Retinal pigment epithelial cell (primary cell): Measurements from ENCODE around the gene ZNF879.

Source experiments
- DNase-seq: peaks from one replicate; pipeline ENCODE4 v3.0.0-alpha.2; 2010; ENCODE audit warnings: low read depth
- H3K4me3 ChIP-seq: 2 replicates; pipeline ENCODE4 v1.5.1; 2011; ENCODE audit warnings: mild to moderate bottlenecking, low read length, control low read depth, moderate library complexity
- CTCF ChIP-seq: conservative IDR thresholded peaks from 2 replicates; pipeline ENCODE4 v1.5.1; 2011; ENCODE audit warnings: low read depth, low read length, control low read depth, inconsistent platforms

Gene ZNF879

GRCh38 chr5:178993955-178994579 is 29.5 kb upstream of the ZNF879 start:
- TF ChIP-seq CTCF: no peak
- DNase-seq: no peak
- H3K4me3 ChIP-seq: no peak overlapping the region

GRCh38 chr5:178994580-178995340 is 28.8 kb upstream of the ZNF879 start, which contains the start of gene GRM6:
TSS of gene GRM6 (minus strand) at chr5:178995320. CDS start at chr5:178994944, 376 bp downstream.
- DNase-seq: no peak
- no peak for TF ChIP-seq CTCF
- no peak within 1 kb of the TSS for H3K4me3 ChIP-seq

- H3K4me3 ChIP-seq: no peak overlapping the region
- DNase-seq: no peak
- no peak for TF ChIP-seq CTCF
These were observed 28.3 kb upstream of the ZNF879 start for GRCh38 chr5:178995341-178995690.

DNA sequence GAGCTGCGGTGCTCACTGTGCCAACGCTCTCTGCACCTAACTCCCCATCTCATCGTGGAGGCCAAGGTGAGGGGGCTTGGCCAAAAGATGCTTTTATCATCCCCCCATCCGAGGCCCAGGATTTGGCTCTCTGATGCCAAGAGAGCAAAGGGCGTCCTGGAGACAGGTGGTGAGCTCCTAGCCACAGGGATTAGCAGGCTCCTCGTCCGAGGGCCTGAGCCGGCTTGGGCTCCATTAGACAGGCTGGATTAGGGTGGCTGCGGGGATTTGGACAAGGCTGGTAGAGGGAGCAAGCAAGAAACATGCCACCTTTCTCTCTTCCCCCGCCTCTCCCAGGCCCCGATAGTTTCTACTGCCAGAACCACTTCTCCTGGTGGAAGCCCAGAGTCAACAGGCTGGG is 27.4 kb upstream of the ZNF879 start:
- DNase-seq: no peak
- no peak overlapping the region for H3K4me3 ChIP-seq
- no peak for TF ChIP-seq CTCF

GRCh38 chr5:178997191-178997590 is 26.4 kb upstream of the ZNF879 start:
- no peak overlapping the region for H3K4me3 ChIP-seq
- DNase-seq: no peak
- no peak for TF ChIP-seq CTCF

GRCh38 chr5:178998441-178998840 is 25.2 kb upstream of the ZNF879 start:
- no peak overlapping the region for H3K4me3 ChIP-seq
- DNase-seq: no peak
- no peak for TF ChIP-seq CTCF

- no peak overlapping the region for H3K4me3 ChIP-seq
- DNase-seq: no peak
- no peak for TF ChIP-seq CTCF
These were observed 17.0 kb upstream of the ZNF879 start for GRCh38 chr5:179006564-179006963.
